ENCODE data around the gene EPB41L2. TPM values are rescaled to one million over a fixed set of nuclear protein-coding genes. Genes with fewer than 3 reads are reported as not detected.

The EPB41L2 gene
- total and polyA plus RNA-seq, 2 donors (not counting 1 experiment from before 2014, with no cell fraction given), result 113 to 264 TPM

GRCh38 chr6:131049608-131050007 is 13.4 kb downstream of the EPB41L2 start:
- Histone ChIP-seq H3K27me3 (ENCODE audit: control insufficient read depth, insufficient read depth, low read length) (no peaks in the 10 kb centered on the region), H3K4me3 (replicated peaks in 1 of 4; ENCODE audit: control extremely low read depth in 1 of 4, insufficient read depth in 1 of 4, low read depth in 3 of 4, low read length in 4 of 4) (no peak overlapping the region), H3K9ac (ENCODE audit: insufficient read depth, low read length) (no peak overlapping the region), H3K9me3 (ENCODE audit: control insufficient read depth, insufficient read depth, low read depth, low read length) (peaks cover 4% of the 10 kb centered on the region), H3K4me2 (ENCODE audit: extremely low read depth, insufficient read depth, low read length) (no peak overlapping the region), H3K27ac (ENCODE audit: insufficient read depth, low read length) (no peak overlapping the region), H3K36me3 (ENCODE audit: control insufficient read depth, insufficient read depth, low read length) (no peaks in the 10 kb centered on the region), H4K20me1 (ENCODE audit: control insufficient read depth, extremely low read depth, insufficient read depth, low read length) (no peaks in the 10 kb centered on the region), H3K4me1 (ENCODE audit: control insufficient read depth, extremely low read depth, insufficient read depth, low read length) (peaks cover 4% of the 10 kb centered on the region), H3K79me2 (ENCODE audit: control insufficient read depth, insufficient read depth, low read length) (peaks cover 61% of the 10 kb centered on the region), H2AFZ (ENCODE audit: low read length) (no peak overlapping the region)
- no peak for DNase-seq (ENCODE audit: low read depth in 2 of 2)
- TF ChIP-seq EZH2 (IDR thresholded peaks at IDR 0.05; ENCODE audit: low read length, missing control alignments) (no peak), CTCF (conservative IDR thresholded peaks at IDR 0.05 in 1 of 2, IDR thresholded peaks at IDR 0.05 in 1 of 2; ENCODE audit: low read depth in 1 of 2, low read length in 2 of 2) (no peak)

- no peaks in the 10 kb centered on the region for H3K27me3 ChIP-seq (ENCODE audit: control insufficient read depth, insufficient read depth, low read length)
- H3K9ac ChIP-seq (ENCODE audit: insufficient read depth, low read length), result no peak overlapping the region
- no peak overlapping the region for H3K27ac ChIP-seq (ENCODE audit: insufficient read depth, low read length)
- H3K9me3 ChIP-seq (ENCODE audit: control insufficient read depth, insufficient read depth, low read depth, low read length), result peaks cover 2% of the 10 kb centered on the region
- DNase-seq (ENCODE audit: low read depth in 2 of 2), result no peak
- H2AFZ ChIP-seq (ENCODE audit: low read length), result no peak overlapping the region
- H4K20me1 ChIP-seq (ENCODE audit: control insufficient read depth, extremely low read depth, insufficient read depth, low read length), result no peaks in the 10 kb centered on the region
- H3K4me1 ChIP-seq (ENCODE audit: control insufficient read depth, extremely low read depth, insufficient read depth, low read length), result peaks cover 4% of the 10 kb centered on the region
- no peak overlapping the region for H3K4me3 ChIP-seq (replicated peaks in 1 of 4; ENCODE audit: control extremely low read depth in 1 of 4, insufficient read depth in 1 of 4, low read depth in 3 of 4, low read length in 4 of 4)
- H3K4me2 ChIP-seq (ENCODE audit: extremely low read depth, insufficient read depth, low read length), result no peak overlapping the region
- peaks cover 59% of the 10 kb centered on the region for H3K79me2 ChIP-seq (ENCODE audit: control insufficient read depth, insufficient read depth, low read length)
- TF ChIP-seq EZH2 (IDR thresholded peaks at IDR 0.05; ENCODE audit: low read length, missing control alignments) (no peak), CTCF (conservative IDR thresholded peaks at IDR 0.05 in 1 of 2, IDR thresholded peaks at IDR 0.05 in 1 of 2; ENCODE audit: low read depth in 1 of 2, low read length in 2 of 2) (no peak)
- H3K36me3 ChIP-seq (ENCODE audit: control insufficient read depth, insufficient read depth, low read length), result no peaks in the 10 kb centered on the region
Measured at GRCh38 chr6:131048933-131049515, 14.0 kb downstream of the EPB41L2 start.

- H3K9me3 ChIP-seq (ENCODE audit: control insufficient read depth, insufficient read depth, low read depth, low read length), result no peaks in the 10 kb centered on the region
- no peak overlapping the region for H3K27ac ChIP-seq (ENCODE audit: insufficient read depth, low read length)
- no peak overlapping the region for H3K4me2 ChIP-seq (ENCODE audit: extremely low read depth, insufficient read depth, low read length)
- no peak overlapping the region for H3K9ac ChIP-seq (ENCODE audit: insufficient read depth, low read length)
- no peak overlapping the region for H2AFZ ChIP-seq (ENCODE audit: low read length)
- DNase-seq (ENCODE audit: low read depth in 2 of 2), result no peak
- peaks cover 4% of the 10 kb centered on the region for H3K4me1 ChIP-seq (ENCODE audit: control insufficient read depth, extremely low read depth, insufficient read depth, low read length)
- H3K27me3 ChIP-seq (ENCODE audit: control insufficient read depth, insufficient read depth, low read length), result no peaks in the 10 kb centered on the region
- H3K79me2 ChIP-seq (ENCODE audit: control insufficient read depth, insufficient read depth, low read length), result peaks cover 57% of the 10 kb centered on the region
- TF ChIP-seq EZH2 (IDR thresholded peaks at IDR 0.05; ENCODE audit: low read length, missing control alignments) (no peak), CTCF (conservative IDR thresholded peaks at IDR 0.05 in 1 of 2, IDR thresholded peaks at IDR 0.05 in 1 of 2; ENCODE audit: low read depth in 1 of 2, low read length in 2 of 2) (no peak)
- H3K4me3 ChIP-seq (replicated peaks in 1 of 4; ENCODE audit: control extremely low read depth in 1 of 4, insufficient read depth in 1 of 4, low read depth in 3 of 4, low read length in 4 of 4), result no peak overlapping the region
- H4K20me1 ChIP-seq (ENCODE audit: control insufficient read depth, extremely low read depth, insufficient read depth, low read length), result no peaks in the 10 kb centered on the region
- no peaks in the 10 kb centered on the region for H3K36me3 ChIP-seq (ENCODE audit: control insufficient read depth, insufficient read depth, low read length)
Measured at GRCh38 chr6:131048459-131048858, 14.6 kb downstream of the EPB41L2 start.
